ENCODE data around the gene UFD1. TPM values are rescaled to one million over a fixed set of nuclear protein-coding genes. Genes with fewer than 3 reads are reported as not detected.

Gene UFD1
- total RNA-seq, 8 experiments from 2014 or later = 18.1 to 100 (median 51.4) TPM

GRCh38 chr22:19434829-19435580 is 44.0 kb downstream of the UFD1 start:
- in situ Hi-C loops (cut with MboI; ENCODE audit: low pct_unique_long_range_greater_than_20kb in 2 of 9, low sequenced_read_pairs in 9 of 9, unreplicated experiment in 9 of 9) = loop anchor here in 1 of 9 experiments (25.0 kb wide), 2 partner anchors 98 to 248 kb away; partner anchors contain the start of gene SLC25A1
- H3K4me1 ChIP-seq (replicated peaks in 1 of 2) = peaks cover 9 to 11% of the 10 kb centered on the region in 2 donors
- no peak overlapping the region for H3K4me3 ChIP-seq
- H3K27ac ChIP-seq = no peak overlapping the region
- no peak for ATAC-seq (replicated peaks in 6 of 8)
- 43 to 100% (median 73%) methylated on average over 1 to 2 of the region's 2 CpGs; no CpG with 5 or more reads in 2 of the 10 experiments for WGBS, 10 experiments

GRCh38 chr22:19434401-19434800 is 44.6 kb downstream of the UFD1 start:
- Histone ChIP-seq H3K27ac (no peak overlapping the region), H3K4me1 (replicated peaks in 1 of 2) (peaks cover 13% of the 10 kb centered on the region in 2 donors), H3K4me3 (no peak overlapping the region)
- in situ Hi-C loops (cut with MboI; ENCODE audit: low pct_unique_long_range_greater_than_20kb in 2 of 9, low sequenced_read_pairs in 9 of 9, unreplicated experiment in 9 of 9) = loop anchor here in 1 of 9 experiments (25.0 kb wide), 2 partner anchors 97 to 247 kb away; partner anchors contain the start of gene SLC25A1
- WGBS, 10 experiments = 20 to 100% (median 97%) methylated on average over 1 to 7 of the region's 7 CpGs; no CpG with 5 or more reads in 1 of the 10 experiments
- no peak for ATAC-seq (replicated peaks in 6 of 8)

GRCh38 chr22:19432133-19432851 is 46.7 kb downstream of the UFD1 start, which contains the start of gene MRPL40:
Gene MRPL40, plus strand, starts transcription at chr22:19432545. Its CDS starts 10 bp downstream, at chr22:19432555.
- Histone ChIP-seq H3K4me1 (replicated peaks in 1 of 2) (peaks cover 13% of the 10 kb centered on the region in 2 donors), H3K27ac (peak within 1 kb of the TSS; percentile 92 to 93), H3K4me3 (peak within 1 kb of the TSS; percentile 58 to 80 (median 64))
- ATAC-seq (replicated peaks in 6 of 8) = peak; percentile 75 to 93 (median 90)
- in situ Hi-C loops (cut with MboI; ENCODE audit: low pct_unique_long_range_greater_than_20kb in 2 of 9, low sequenced_read_pairs in 9 of 9, unreplicated experiment in 9 of 9) = loop anchor here in 1 of 9 experiments (25.0 kb wide), 2 partner anchors 95 to 245 kb away; partner anchors contain the start of gene SLC25A1
- 0 to 3% (median 0%) methylated on average over 2 to 6 of the region's 74 CpGs; no CpG with 5 or more reads in 5 of the 10 experiments for WGBS, 10 experiments

- WGBS, 10 experiments = 0% methylated on average over 2 to 5 of the region's 66 CpGs; no CpG with 5 or more reads in 8 of the 10 experiments
- Histone ChIP-seq H3K4me3 (peak within 1 kb of the TSS; percentile 58 to 80 (median 64)), H3K4me1 (replicated peaks in 1 of 2) (peaks cover 13% of the 10 kb centered on the region in 2 donors), H3K27ac (peak within 1 kb of the TSS; percentile 92 to 93)
- peak; percentile 32 to 69 (median 60) for ATAC-seq (replicated peaks in 6 of 8)
- in situ Hi-C loops (cut with MboI; ENCODE audit: low pct_unique_long_range_greater_than_20kb in 2 of 9, low sequenced_read_pairs in 9 of 9, unreplicated experiment in 9 of 9) = loop anchor here in 1 of 9 experiments (25.0 kb wide), 2 partner anchors 94 to 244 kb away; partner anchors contain the start of gene SLC25A1
Measured at GRCh38 chr22:19431649-19432132, 47.3 kb downstream of the UFD1 start, which contains the start of gene HIRA. Gene HIRA, minus strand, starts transcription at chr22:19431733. Its CDS starts 257 bp downstream, at chr22:19431476.

GRCh38 chr22:19430890-19431541 is 48.0 kb downstream of the UFD1 start:
- in situ Hi-C loops (cut with MboI; ENCODE audit: low pct_unique_long_range_greater_than_20kb in 2 of 9, low sequenced_read_pairs in 9 of 9, unreplicated experiment in 9 of 9) = loop anchor here in 1 of 9 experiments (25.0 kb wide), 2 partner anchors 94 to 244 kb away; partner anchors contain the start of gene SLC25A1
- ATAC-seq (replicated peaks in 6 of 8) = peak in 2 of 8 experiments; percentile 0 to 1
- H3K27ac ChIP-seq = peak overlapping the region; percentile 92 to 93

GRCh38 chr22:19429950-19430889 is 48.8 kb downstream of the UFD1 start:
- H3K4me1 ChIP-seq (replicated peaks in 1 of 2) = peaks cover 13% of the 10 kb centered on the region in 2 donors
- WGBS, 10 experiments = 0 to 100% (median 39%) methylated on average over 1 to 7 of the region's 12 CpGs
- H3K4me3 ChIP-seq = peak overlapping the region; percentile 58 to 80 (median 64)
- in situ Hi-C loops (cut with MboI; ENCODE audit: low pct_unique_long_range_greater_than_20kb in 2 of 9, low sequenced_read_pairs in 9 of 9, unreplicated experiment in 9 of 9) = loop anchor here in 1 of 9 experiments (25.0 kb wide), 2 partner anchors 93 to 243 kb away; partner anchors contain the start of gene SLC25A1
- no peak for ATAC-seq (replicated peaks in 6 of 8)
- peak overlapping the region; percentile 92 to 93 for H3K27ac ChIP-seq

More at GRCh38 chr22:19430890-19431541, 48.0 kb downstream of the UFD1 start:
- H3K4me3 ChIP-seq = peak overlapping the region; percentile 58 to 80 (median 64)
- WGBS, 10 experiments = 0% methylated on average over 1 to 7 of the region's 53 CpGs; no CpG with 5 or more reads in 4 of the 10 experiments
- peaks cover 13% of the 10 kb centered on the region in 2 donors for H3K4me1 ChIP-seq (replicated peaks in 1 of 2)

- ATAC-seq (replicated peaks in 6 of 8) = no peak
- in situ Hi-C loops (cut with MboI; ENCODE audit: low pct_unique_long_range_greater_than_20kb in 2 of 9, low sequenced_read_pairs in 9 of 9, unreplicated experiment in 9 of 9) = no loop called here
- Histone ChIP-seq H3K4me3 (no peak overlapping the region), H3K4me1 (replicated peaks in 1 of 2) (no peaks in the 10 kb centered on the region), H3K27ac (no peak overlapping the region)
- WGBS, 10 experiments = 60 to 100% (median 88%) methylated on average over 1 to 3 of the region's 3 CpGs; no CpG with 5 or more reads in 3 of the 10 experiments
Measured at GRCh38 chr22:19424186-19424500, 54.9 kb downstream of the UFD1 start.

- Histone ChIP-seq H3K4me1 (replicated peaks in 1 of 2) (no peaks in the 10 kb centered on the region), H3K4me3 (no peak overlapping the region), H3K27ac (peak overlapping the region in 1 of 2 donors; percentile 23)
- WGBS, 10 experiments = 50 to 100% (median 90%) methylated on average over 1 to 10 of the region's 11 CpGs
- in situ Hi-C loops (cut with MboI; ENCODE audit: low pct_unique_long_range_greater_than_20kb in 2 of 9, low sequenced_read_pairs in 9 of 9, unreplicated experiment in 9 of 9) = no loop called here
- ATAC-seq (replicated peaks in 6 of 8) = peak in 3 of 8 experiments; percentile 42 to 74 (median 60)
Measured at GRCh38 chr22:19422440-19423301, 56.3 kb downstream of the UFD1 start.

- WGBS, 10 experiments = 90 to 98% (median 93%) methylated on average over 2 to 6 of the region's 6 CpGs; no CpG with 5 or more reads in 1 of the 10 experiments
- no peak for ATAC-seq (replicated peaks in 6 of 8)
- Histone ChIP-seq H3K27ac (no peak overlapping the region), H3K4me1 (replicated peaks in 1 of 2) (no peaks in the 10 kb centered on the region), H3K4me3 (no peak overlapping the region)
- in situ Hi-C loops (cut with MboI; ENCODE audit: low pct_unique_long_range_greater_than_20kb in 2 of 9, low sequenced_read_pairs in 9 of 9, unreplicated experiment in 9 of 9) = no loop called here
Measured at GRCh38 chr22:19420321-19420720, 58.7 kb downstream of the UFD1 start.

- whole genome bisulfite sequencing, 10 experiments = 40 to 100% (median 94%) methylated on average over 1 to 4 of the region's 5 CpGs; no CpG with 5 or more reads in 2 of the 10 experiments
- H3K4me3 ChIP-seq = no peak overlapping the region
- ATAC-seq (replicated peaks in 6 of 8) = no peak
- H3K27ac ChIP-seq = peak overlapping the region in 1 of 2 donors; percentile 48
- no peaks in the 10 kb centered on the region for H3K4me1 ChIP-seq (replicated peaks in 1 of 2)
- in situ Hi-C loops (cut with MboI; ENCODE audit: low pct_unique_long_range_greater_than_20kb in 2 of 9, low sequenced_read_pairs in 9 of 9, unreplicated experiment in 9 of 9) = no loop called here
Measured at GRCh38 chr22:19419464-19420178, 59.4 kb downstream of the UFD1 start.
